ENCODE data around the gene RPL28.

RPL28 gene

GRCh38 chr19:55426042-55426441, 40.3 kb downstream of the RPL28 start:
- no peak for DNase-seq (ENCODE audit: insufficient read length, low spot score)
- TF ChIP-seq CTCF (IDR thresholded peaks at IDR 0.05; ENCODE audit: insufficient read depth, missing control alignments) = no peak
- no peak for FAIRE-seq

GRCh38 chr19:55431183-55431582, 45.5 kb downstream of the RPL28 start:
- TF ChIP-seq CTCF (IDR thresholded peaks at IDR 0.05; ENCODE audit: insufficient read depth, missing control alignments) = no peak
- no peak for DNase-seq (ENCODE audit: insufficient read length, low spot score)
- no peak for FAIRE-seq

DNA sequence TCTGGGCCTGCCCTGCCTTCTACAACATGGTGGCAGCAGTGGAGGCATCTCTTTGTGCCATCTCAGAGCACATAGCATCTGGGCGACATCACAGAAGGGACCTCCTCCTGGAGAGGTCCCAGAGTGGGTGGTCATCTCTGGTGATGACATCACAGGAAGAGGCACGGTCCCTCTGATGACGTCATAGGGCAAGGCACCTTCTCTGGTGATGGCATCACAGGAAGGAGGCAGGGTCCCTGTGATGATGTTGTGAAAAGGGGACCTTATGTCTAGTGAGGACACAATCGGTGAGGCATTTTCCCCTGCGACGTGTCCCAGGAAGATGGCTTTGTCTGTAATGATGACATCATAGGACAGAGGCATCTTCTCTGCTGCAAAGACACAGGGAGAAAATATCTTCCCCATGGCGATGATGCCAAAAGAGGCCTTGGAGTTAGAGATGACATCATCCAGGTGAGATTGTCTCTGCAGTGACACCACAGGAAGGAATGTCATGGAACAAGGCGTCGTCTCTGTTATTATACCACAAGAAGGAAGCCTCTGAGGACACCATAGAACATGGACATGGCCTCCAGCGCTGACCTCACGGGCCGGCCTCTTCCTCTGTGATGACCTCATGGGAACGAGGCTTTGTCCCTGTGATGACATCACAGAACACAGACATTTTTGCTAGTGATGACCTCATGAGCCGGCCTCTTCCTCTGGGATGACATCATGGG, 46.7 kb downstream of the RPL28 start:
- TF ChIP-seq CTCF (IDR thresholded peaks at IDR 0.05; ENCODE audit: insufficient read depth, missing control alignments) = no peak
- FAIRE-seq = no peak
- DNase-seq (ENCODE audit: insufficient read length, low spot score) = no peak

- TF ChIP-seq CTCF (IDR thresholded peaks at IDR 0.05; ENCODE audit: insufficient read depth, missing control alignments) = no peak
- no peak for FAIRE-seq
- DNase-seq (ENCODE audit: insufficient read length, low spot score) = no peak
These were observed 47.6 kb downstream of the RPL28 start for GRCh38 chr19:55433292-55433691.

- DNase-seq (ENCODE audit: insufficient read length, low spot score) = no peak
- no peak for FAIRE-seq
- no peak for TF ChIP-seq CTCF (IDR thresholded peaks at IDR 0.05; ENCODE audit: insufficient read depth, missing control alignments)
These were observed 48.7 kb downstream of the RPL28 start for GRCh38 chr19:55434356-55434919.

DNA sequence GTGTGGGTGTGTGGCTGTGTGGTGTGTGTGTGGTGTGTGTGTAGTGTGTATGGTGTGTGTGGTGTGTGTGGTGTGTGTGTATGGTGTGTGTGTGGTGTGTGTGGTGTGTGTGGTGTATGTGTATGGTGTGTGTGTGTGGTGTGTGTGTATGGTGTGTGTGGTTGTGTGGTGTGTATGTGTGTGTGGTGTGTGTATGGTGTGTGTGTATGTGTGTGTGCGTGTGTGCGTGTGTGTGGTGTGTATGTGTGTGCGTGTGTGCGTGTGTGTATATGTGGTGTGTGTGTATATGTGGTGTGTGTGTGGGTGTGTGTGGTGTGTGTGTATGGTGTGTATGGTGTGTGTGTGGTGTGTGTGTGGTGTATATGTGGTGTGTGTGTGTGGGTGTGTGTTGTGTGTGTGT, 49.3 kb downstream of the RPL28 start:
- DNase-seq (ENCODE audit: insufficient read length, low spot score) = no peak
- FAIRE-seq = no peak
- TF ChIP-seq CTCF (IDR thresholded peaks at IDR 0.05; ENCODE audit: insufficient read depth, missing control alignments) = no peak

GRCh38 chr19:55436847-55437246, 51.1 kb downstream of the RPL28 start:
- no peak for FAIRE-seq
- TF ChIP-seq CTCF (IDR thresholded peaks at IDR 0.05; ENCODE audit: insufficient read depth, missing control alignments) = no peak
- DNase-seq (ENCODE audit: insufficient read length, low spot score) = no peak
